Activated CD4-positive, alpha-beta T cell treated with anti-CD3 and anti-CD28 coated beads for 36 hours (primary cell): ENCODE measurements around the gene PIK3IP1. TPM values are rescaled to one million over a fixed set of nuclear protein-coding genes. Genes with fewer than 3 reads are reported as not detected.

Source experiments
- ATAC-seq: fragments of 200-7000 bp; cut with Tn5 transposase; one replicate; pipeline ENCODE4 v1.10.0; 2021; ENCODE audit warnings: mild to moderate bottlenecking, moderate library complexity
- CTCF ChIA-PET: fragments of 350-600 bp; sonication (Branson Sonifier 250); formaldehyde crosslinking; loops from one replicate; lab custom pipeline; 2021; ENCODE audit warnings: antibody characterized with exemption; lab: Charles Lee
- POLR2A ChIA-PET: fragments of 350-600 bp; sonication (Branson Sonifier 250); formaldehyde crosslinking; loops from one replicate; lab custom pipeline; 2021; ENCODE audit warnings: antibody characterized with exemption, inconsistent platforms; lab: Charles Lee
- DNase-seq: peaks from one replicate; pipeline ENCODE4 v3.0.0-alpha.2; 2020
- H3K27ac Mint-ChIP-seq: one replicate; pipeline ENCODE4 v1.8.0; 2021; ENCODE audit warnings: mixed read lengths
- H3K27me3 Mint-ChIP-seq: one replicate; pipeline ENCODE4 v1.8.0; 2021; ENCODE audit warnings: mixed read lengths
- H3K36me3 Mint-ChIP-seq: one replicate; pipeline ENCODE4 v1.8.0; 2021; ENCODE audit warnings: low read depth, mixed read lengths
- H3K4me1 Mint-ChIP-seq: one replicate; pipeline ENCODE4 v1.8.0; 2021; ENCODE audit warnings: mixed read lengths
- H3K4me3 Mint-ChIP-seq: one replicate; pipeline ENCODE4 v1.8.0; 2021; ENCODE audit warnings: mild to moderate bottlenecking, moderate library complexity, mixed read lengths
- H3K9me3 Mint-ChIP-seq: one replicate; pipeline ENCODE4 v1.8.0; 2021; ENCODE audit warnings: low read depth, mixed read lengths
- intact Hi-C, 2 experiments: fragments of 100-400 bp; cut with DNase I in 1 of 2; cut with micrococcal nuclease in 1 of 2; formaldehyde crosslinking; loops; one replicate each; pipeline versions ENCODE4 v1.14.2 to v1.15.1; 2022 to 2024; cut with DNase I, micrococcal nuclease
- total RNA-seq, 2 experiments: library from RNA; stranded (reverse); gene quantifications; one replicate each; pipeline ENCODE4 v1.2.3, GENCODE V29; 2021

The PIK3IP1 gene, protein sequence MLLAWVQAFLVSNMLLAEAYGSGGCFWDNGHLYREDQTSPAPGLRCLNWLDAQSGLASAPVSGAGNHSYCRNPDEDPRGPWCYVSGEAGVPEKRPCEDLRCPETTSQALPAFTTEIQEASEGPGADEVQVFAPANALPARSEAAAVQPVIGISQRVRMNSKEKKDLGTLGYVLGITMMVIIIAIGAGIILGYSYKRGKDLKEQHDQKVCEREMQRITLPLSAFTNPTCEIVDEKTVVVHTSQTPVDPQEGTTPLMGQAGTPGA
- total RNA-seq, result 10 to 100 TPM; 14.2 to 15.1 TPM

DNA sequence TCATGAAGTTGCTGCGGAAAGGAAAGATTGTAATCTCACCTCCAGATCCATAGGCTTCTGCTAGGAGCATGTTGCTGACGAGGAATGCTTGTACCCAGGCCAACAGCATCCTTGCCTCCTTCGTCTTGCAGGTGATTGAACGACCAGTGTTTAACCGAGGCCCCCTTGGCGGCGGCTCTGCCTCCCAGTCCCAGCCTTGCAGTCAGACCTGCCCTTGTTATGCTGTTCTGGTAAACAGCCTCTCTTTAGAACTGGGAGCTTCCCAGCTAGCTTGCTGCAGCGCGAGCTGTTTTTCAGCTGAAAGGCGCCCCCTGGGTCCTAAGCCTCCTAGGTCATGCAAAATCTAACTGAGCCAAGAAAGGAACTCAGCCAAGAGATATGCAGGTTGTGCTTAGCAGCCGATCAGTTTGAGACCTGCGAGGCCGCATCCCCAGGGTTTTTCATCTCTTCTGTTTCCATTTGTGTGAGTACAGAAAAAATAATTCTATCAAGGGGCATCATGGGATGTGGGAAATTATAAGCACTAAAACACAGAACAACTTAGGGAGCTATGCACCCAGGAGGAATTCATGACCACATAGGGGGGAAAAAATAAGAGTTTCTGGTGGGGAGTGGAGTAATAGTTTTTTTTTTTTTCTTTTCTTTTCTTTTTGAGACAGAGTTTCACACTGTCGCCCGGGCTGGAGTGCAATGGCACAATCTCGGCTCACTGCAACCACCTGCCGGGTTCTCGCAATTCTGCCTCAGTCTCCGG is at the start of gene PIK3IP1:
PIK3IP1 (minus strand) TSS at position 253 of the 754 bp plus-strand sequence; CDS start at position 109, 144 bp downstream.
- Mint-ChIP-seq H3K27me3 (no peaks in the 10 kb centered on the region), H3K27ac (peak within 1 kb of the TSS; percentile 97), H3K36me3 (peaks cover 26% of the 10 kb centered on the region), H3K9me3 (peaks cover 2% of the 10 kb centered on the region), H3K4me3 (peak within 1 kb of the TSS; percentile 90), H3K4me1 (peaks cover 70% of the 10 kb centered on the region)
- intact Hi-C loops, result loop anchor here (1.0 to 5.0 kb wide), 17 partner anchors 12 to 870 kb away; partner anchors contain the start of genes DRG1 (in 2 of the 2), PATZ1 (in 2 of the 2), RNF185 (in 2 of the 2) and DEPDC5 (in 1 of the 2)
- DNase-seq (peak; percentile 92), ATAC-seq (peak; percentile 64)
- ChIA-PET POLR2A (interaction anchor here (0.6 to 5.6 kb wide), 12 partner anchors 11 to 613 kb away, joined by 3 to 38 read pairs (median 6); partner anchors contain the start of genes LIMK2, MORC2 and TUG1), CTCF (interaction anchor here (0.6 to 8.0 kb wide), 23 partner anchors 8 to 648 kb away, joined by 3 to 80 read pairs (median 4); partner anchors contain the start of genes LIMK2 and SELENOM)

DNA sequence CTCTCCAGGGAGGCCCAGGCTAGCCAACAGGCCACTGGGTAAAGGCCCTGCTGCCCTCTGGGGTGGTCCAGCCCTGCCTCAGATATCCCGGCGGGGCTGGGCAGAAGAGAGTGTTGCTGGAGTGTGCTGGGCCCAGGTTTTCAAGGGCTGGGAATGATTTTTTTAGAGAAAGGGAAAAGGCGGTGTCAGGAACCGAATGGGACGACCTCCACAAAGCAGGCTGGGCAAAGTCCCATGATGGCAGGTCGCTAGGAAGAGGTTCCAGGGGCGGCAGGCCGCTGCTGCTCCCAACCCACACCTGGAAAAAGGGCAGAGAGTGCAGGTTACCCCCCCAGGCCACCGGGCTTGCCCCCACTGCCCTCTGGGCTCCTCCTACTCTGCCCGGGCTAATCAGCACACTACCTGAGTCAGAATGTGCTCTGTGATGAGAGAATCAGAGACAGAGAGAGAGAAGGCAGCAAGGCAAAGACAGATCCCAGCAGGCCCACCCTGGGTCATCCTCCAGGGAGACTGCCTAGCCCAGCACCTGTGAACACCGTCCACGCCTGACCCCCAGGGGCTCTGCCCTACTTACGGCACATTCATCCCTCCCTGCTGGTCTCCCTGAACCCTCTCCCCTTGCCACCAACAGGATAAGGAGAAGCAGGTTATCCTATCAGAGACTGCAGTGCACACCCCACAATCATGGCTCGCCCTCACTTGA is 49.2 kb upstream of the PIK3IP1 start:
- POLR2A ChIA-PET, result no interaction called here
- H3K4me1 Mint-ChIP-seq, result peaks cover 68% of the 10 kb centered on the region
- intact Hi-C loops, result loop anchor here in 1 of 2 experiments (10.0 kb wide), 1 partner anchor 603 kb away; the partner anchor contains the start of gene YWHAH
- no peaks in the 10 kb centered on the region for H3K27me3 Mint-ChIP-seq
- no peak for ATAC-seq
- peaks cover 57% of the 10 kb centered on the region for H3K36me3 Mint-ChIP-seq
- peak overlapping the region; percentile 90 for H3K4me3 Mint-ChIP-seq
- peak overlapping the region; percentile 92 for H3K27ac Mint-ChIP-seq
- CTCF ChIA-PET, result no interaction called here
- no peaks in the 10 kb centered on the region for H3K9me3 Mint-ChIP-seq
- no peak for DNase-seq

DNA sequence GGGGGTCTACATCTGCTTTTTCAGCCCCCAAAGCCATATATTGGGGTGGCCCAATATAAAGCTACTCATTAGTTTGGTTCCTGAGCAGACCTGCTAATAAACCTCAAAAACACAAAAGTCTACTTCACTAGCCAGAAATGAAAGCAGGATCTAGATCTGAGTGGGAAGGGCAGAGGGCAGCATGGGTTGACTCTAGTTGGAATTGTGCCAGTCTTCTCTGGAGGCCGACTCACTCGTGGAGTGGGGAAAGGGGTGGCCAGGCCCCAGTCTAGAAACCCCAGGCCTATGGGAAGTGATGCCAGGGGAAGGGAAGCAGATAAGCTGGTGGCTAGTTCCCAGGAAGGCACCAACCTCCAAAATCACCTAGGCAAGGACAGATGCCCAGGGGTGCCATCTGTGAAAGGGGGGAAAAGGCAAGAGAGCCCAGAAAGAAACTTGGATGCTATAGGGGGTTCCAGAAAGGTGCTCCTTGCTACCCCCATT is 48.5 kb upstream of the PIK3IP1 start:
- Mint-ChIP-seq H3K27ac (peak overlapping the region; percentile 77), H3K27me3 (no peaks in the 10 kb centered on the region), H3K9me3 (no peaks in the 10 kb centered on the region), H3K4me3 (no peak overlapping the region), H3K36me3 (peaks cover 59% of the 10 kb centered on the region), H3K4me1 (peaks cover 68% of the 10 kb centered on the region)
- CTCF ChIA-PET, result no interaction called here
- ATAC-seq, result no peak
- POLR2A ChIA-PET, result no interaction called here
- no peak for DNase-seq
- intact Hi-C loops, result loop anchor here in 1 of 2 experiments (10.0 kb wide), 1 partner anchor 604 kb away; the partner anchor contains the start of gene YWHAH

DNA sequence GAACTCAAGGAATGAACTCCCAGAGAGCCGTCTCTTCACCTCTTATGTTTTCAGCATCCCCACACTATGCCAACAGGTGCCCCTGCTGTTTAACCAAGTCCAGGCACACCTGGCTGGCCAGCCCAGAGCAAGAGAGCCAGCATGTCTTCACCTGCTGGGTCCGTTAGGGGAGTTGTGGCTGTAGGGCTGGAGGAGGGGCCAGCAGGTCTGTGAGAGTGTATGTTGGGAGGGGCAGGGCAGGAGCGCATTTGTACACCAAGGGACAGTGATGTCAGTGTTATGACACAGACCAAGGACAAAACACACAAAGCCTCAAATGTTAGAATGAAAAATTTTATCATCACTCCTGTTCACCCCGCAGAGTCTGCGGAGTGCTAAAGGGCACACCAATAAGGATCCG is 48.1 kb upstream of the PIK3IP1 start:
- no peak for ATAC-seq
- Mint-ChIP-seq H3K4me1 (peaks cover 68% of the 10 kb centered on the region), H3K27ac (peak overlapping the region; percentile 5), H3K36me3 (peaks cover 63% of the 10 kb centered on the region), H3K9me3 (no peaks in the 10 kb centered on the region), H3K27me3 (no peaks in the 10 kb centered on the region), H3K4me3 (no peak overlapping the region)
- ChIA-PET POLR2A (no interaction called here), CTCF (interaction anchor here (1.0 kb wide), 1 partner anchor 10 kb away, joined by 3 read pairs; no protein-coding TSS in a partner anchor)
- intact Hi-C loops, result loop anchor here in 1 of 2 experiments (10.0 kb wide), 1 partner anchor 604 kb away; the partner anchor contains the start of gene YWHAH
- DNase-seq, result no peak

DNA sequence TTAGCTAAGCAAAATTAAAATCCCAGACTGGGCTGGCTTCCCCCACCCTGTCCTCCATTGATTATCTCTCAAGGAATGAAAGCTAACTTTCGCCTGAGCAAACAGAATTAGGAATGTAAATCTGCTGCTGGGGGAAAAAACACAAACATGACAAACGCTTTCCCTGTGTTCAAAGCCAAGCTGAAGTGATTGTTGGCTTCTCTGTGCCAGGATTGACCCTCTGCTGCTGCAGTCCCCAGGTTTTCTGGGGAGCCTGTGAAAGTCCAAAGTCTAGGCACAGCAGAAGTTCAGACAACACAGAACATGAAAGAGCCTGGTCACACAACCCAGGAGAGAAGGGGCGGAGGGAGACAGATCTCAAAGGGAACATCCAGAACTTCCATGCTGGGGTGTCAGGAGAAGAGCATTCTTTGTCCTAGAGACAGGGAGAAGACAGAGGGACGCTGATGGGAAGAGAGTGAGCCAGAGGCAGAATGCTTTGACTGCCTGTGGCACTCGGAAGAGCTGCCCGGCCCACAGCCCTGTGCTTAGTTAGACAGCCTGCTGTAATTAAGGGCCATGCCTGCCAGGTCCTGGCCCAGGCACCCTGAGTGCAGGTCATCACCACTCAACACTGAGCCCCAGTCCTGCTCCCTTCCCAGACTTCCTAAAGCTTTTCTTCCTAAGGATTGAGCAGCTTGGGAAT is 47.0 kb upstream of the PIK3IP1 start:
- ATAC-seq, result no peak
- Mint-ChIP-seq H3K27me3 (no peaks in the 10 kb centered on the region), H3K4me1 (peaks cover 66% of the 10 kb centered on the region), H3K27ac (peak overlapping the region; percentile 68), H3K4me3 (no peak overlapping the region), H3K9me3 (no peaks in the 10 kb centered on the region), H3K36me3 (peaks cover 65% of the 10 kb centered on the region)
- intact Hi-C loops, result no loop called here
- ChIA-PET POLR2A (interaction anchor here (0.6 kb wide), 1 partner anchor 62 kb away, joined by 4 read pairs; no protein-coding TSS in a partner anchor), CTCF (interaction anchor here (0.6 to 1.7 kb wide), 7 partner anchors 9 to 326 kb away, joined by 3 to 5 read pairs (median 3); no protein-coding TSS in a partner anchor)
- DNase-seq, result no peak

DNA sequence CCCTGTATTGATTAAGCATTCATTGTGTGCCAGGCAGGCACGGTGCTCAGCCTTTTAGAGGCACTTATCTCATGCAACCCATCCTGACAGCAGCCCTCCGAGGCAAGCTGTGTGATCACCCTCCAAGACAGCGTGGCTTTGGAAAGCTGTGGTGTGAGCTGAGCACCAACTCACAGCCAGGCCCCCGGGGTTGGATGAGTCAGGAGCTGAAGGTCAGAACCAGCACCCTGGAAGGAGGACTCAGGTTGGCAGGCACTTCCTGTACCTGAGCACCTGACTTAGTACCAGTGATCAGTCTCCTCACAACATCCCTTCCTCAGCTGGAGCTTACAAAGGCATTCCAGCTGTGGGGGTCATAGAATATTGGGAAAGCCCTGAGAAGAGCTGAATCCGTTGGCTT is 44.9 kb upstream of the PIK3IP1 start:
- Mint-ChIP-seq H3K4me1 (peaks cover 55% of the 10 kb centered on the region), H3K27me3 (no peaks in the 10 kb centered on the region), H3K36me3 (peaks cover 59% of the 10 kb centered on the region), H3K9me3 (no peaks in the 10 kb centered on the region), H3K4me3 (no peak overlapping the region), H3K27ac (peak overlapping the region; percentile 76)
- DNase-seq (peak; percentile 64), ATAC-seq (peak; percentile 76)
- CTCF ChIA-PET, result interaction anchor here (1.1 to 1.7 kb wide), 4 partner anchors 8 to 179 kb away, joined by 3 to 5 read pairs (median 4); partner anchors contain the start of gene PATZ1
- POLR2A ChIA-PET, result interaction anchor here (0.6 to 1.2 kb wide), 4 partner anchors 14 to 159 kb away, joined by 3 to 7 read pairs (median 3); no protein-coding TSS in a partner anchor
- intact Hi-C loops, result no loop called here

DNA sequence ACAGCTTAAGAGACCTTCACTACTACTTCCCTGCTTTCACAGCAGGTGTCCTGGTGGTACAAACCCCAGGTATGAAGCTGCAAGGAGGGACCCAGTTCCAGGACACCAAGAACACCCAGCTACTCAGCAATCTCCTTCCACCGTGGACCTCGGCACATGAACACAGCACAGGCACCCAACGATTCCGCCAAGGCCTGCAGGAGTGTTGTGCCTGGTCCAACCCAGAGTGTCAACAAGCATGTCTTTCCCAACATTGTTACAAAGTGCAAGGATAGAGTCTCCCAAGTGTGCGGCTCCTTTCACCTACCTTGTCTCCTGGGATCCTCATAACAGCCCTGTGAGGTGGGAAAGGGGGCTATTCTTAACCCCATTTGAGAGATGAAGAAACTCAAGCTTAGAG is 42.0 kb upstream of the PIK3IP1 start:
- Mint-ChIP-seq H3K27me3 (no peaks in the 10 kb centered on the region), H3K9me3 (no peaks in the 10 kb centered on the region), H3K4me3 (no peak overlapping the region), H3K27ac (no peak overlapping the region), H3K36me3 (peaks cover 57% of the 10 kb centered on the region), H3K4me1 (peaks cover 46% of the 10 kb centered on the region)
- intact Hi-C loops, result loop anchor here in 1 of 2 experiments (2.0 kb wide), 1 partner anchor 22 kb away; no protein-coding TSS in a partner anchor
- ATAC-seq (no peak), DNase-seq (no peak)
- ChIA-PET POLR2A (no interaction called here), CTCF (interaction anchor here (0.6 to 1.2 kb wide), 4 partner anchors 11 to 415 kb away, joined by 3 to 4 read pairs (median 4); no protein-coding TSS in a partner anchor)

DNA sequence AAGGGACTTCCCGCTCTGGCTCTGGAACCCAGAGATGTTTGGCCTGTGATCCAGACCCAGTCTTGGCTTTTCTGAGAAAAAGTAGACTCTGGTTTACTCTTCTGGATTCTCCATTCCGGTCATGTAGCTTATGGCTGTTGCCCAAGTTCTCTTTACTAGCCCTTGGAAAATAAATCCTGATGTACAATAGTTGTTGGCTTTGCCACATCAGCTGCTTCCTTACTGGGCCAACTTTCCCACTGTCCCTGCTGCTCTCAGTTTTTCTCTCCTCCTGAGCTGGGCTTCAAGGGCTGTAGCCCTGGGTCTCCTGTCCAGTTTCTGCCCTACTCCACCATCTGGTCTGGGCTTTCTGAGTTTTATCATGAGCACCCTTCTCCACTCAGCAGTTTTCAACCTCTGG is 41.4 kb upstream of the PIK3IP1 start:
- CTCF ChIA-PET, result interaction anchor here (0.6 to 1.2 kb wide), 3 partner anchors 10 to 42 kb away, joined by 3 to 4 read pairs (median 4); no protein-coding TSS in a partner anchor

DNA sequence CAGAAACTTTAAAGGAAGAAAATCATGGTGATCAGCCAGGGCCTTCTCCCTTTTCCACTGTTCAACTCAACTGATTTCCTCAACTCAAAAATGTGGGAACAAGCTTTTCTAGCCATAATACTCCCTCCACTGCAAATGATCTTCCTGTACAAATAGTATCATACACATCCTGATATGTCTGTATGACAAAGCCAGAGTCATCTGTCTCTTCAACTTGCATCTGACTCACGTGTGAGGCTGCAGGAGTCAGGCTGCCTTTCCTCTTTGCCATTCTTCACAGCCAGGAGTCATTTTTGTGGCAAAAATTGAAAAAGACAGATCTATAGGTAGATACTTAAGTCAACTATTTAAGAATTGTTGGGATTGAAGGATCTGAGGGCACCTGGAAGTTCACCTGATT is 40.6 kb upstream of the PIK3IP1 start:
- H3K27me3 Mint-ChIP-seq, result no peaks in the 10 kb centered on the region
- CTCF ChIA-PET, result interaction anchor here (0.6 to 0.7 kb wide), 2 partner anchors 19 to 148 kb away, joined by 3 to 7 read pairs; no protein-coding TSS in a partner anchor
- intact Hi-C loops, result no loop called here
- peaks cover 56% of the 10 kb centered on the region for H3K36me3 Mint-ChIP-seq
- DNase-seq (no peak), ATAC-seq (no peak)
- H3K27ac Mint-ChIP-seq, result peak overlapping the region; percentile 0
- H3K4me1 Mint-ChIP-seq, result peaks cover 41% of the 10 kb centered on the region
- POLR2A ChIA-PET, result interaction anchor here (0.6 kb wide), 2 partner anchors 361 to 411 kb away, joined by 3 read pairs; no protein-coding TSS in a partner anchor
- no peaks in the 10 kb centered on the region for H3K9me3 Mint-ChIP-seq
- no peak overlapping the region for H3K4me3 Mint-ChIP-seq

More for the DNA sequence above, 41.4 kb upstream of the PIK3IP1 start:
- Mint-ChIP-seq H3K4me3 (no peak overlapping the region), H3K9me3 (no peaks in the 10 kb centered on the region), H3K4me1 (peaks cover 47% of the 10 kb centered on the region), H3K27ac (peak overlapping the region; percentile 68), H3K27me3 (no peaks in the 10 kb centered on the region), H3K36me3 (peaks cover 59% of the 10 kb centered on the region)
- intact Hi-C loops, result loop anchor here in 1 of 2 experiments (2.0 kb wide), 1 partner anchor 23 kb away; no protein-coding TSS in a partner anchor
- DNase-seq (no peak), ATAC-seq (no peak)
- POLR2A ChIA-PET, result interaction anchor here (0.7 kb wide), 1 partner anchor 84 kb away, joined by 3 read pairs; no protein-coding TSS in a partner anchor

DNA sequence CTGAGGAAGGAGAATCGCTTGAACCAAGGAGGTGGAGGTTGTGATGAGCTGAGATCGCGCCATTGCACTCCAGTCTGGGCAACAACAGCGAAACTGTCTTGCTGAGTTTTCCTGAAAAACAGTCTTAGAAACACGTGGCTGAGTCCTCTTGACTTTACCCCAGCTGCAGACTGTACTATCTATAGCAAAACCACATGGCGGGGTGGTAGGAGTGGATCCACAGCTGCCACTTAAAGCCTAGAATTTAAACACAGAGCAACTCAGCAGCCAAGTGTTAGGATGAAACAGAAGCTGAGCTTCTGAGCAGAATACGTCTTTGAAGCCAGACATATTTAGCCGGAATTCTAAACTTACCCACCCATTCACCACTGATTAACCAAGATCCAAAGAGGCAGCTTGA is 39.7 kb upstream of the PIK3IP1 start:
- CTCF ChIA-PET, result no interaction called here
- intact Hi-C loops, result no loop called here

More for the DNA sequence above, 39.7 kb upstream of the PIK3IP1 start:
- H3K36me3 Mint-ChIP-seq, result peaks cover 59% of the 10 kb centered on the region
- H3K4me1 Mint-ChIP-seq, result peaks cover 32% of the 10 kb centered on the region
- POLR2A ChIA-PET, result no interaction called here
- H3K27ac Mint-ChIP-seq, result no peak overlapping the region
- ATAC-seq, result no peak
- no peaks in the 10 kb centered on the region for H3K9me3 Mint-ChIP-seq
- H3K27me3 Mint-ChIP-seq, result no peaks in the 10 kb centered on the region
- no peak overlapping the region for H3K4me3 Mint-ChIP-seq
- no peak for DNase-seq
